MM.1S (cell line): ENCODE measurements around the gene SLC25A1.

Experiments used
- DNase-seq: peaks from one replicate; pipeline ENCODE4 v3.0.0-alpha.2; 2015
- H2AFZ ChIP-seq: fragments of 300-600 bp; sonication (generic); 2 replicates; pipeline ENCODE4 v1.6.0; 2016; ENCODE audit warnings: antibody characterized with exemption, low read length
- H3F3A ChIP-seq: fragments of 300-600 bp; sonication (generic); 2 replicates; pipeline ENCODE4 v1.6.1; 2016; ENCODE audit warnings: mild to moderate bottlenecking, antibody characterized with exemption, low read length, moderate library complexity, mixed read lengths; ENCODE audit not compliant: insufficient read depth
- H3K27ac ChIP-seq: fragments of 300-600 bp; sonication (generic); 2 replicates; pipeline ENCODE4 v1.5.1; 2016; ENCODE audit warnings: mild to moderate bottlenecking, low read length
- H3K27me3 ChIP-seq: fragments of 300-600 bp; sonication (generic); replicated peaks from 2 replicates; pipeline ENCODE4 v1.6.0; 2016; ENCODE audit warnings: low read length; ENCODE audit not compliant: insufficient read depth
- H3K36me3 ChIP-seq: fragments of 300-600 bp; sonication (generic); replicated peaks from 2 replicates; pipeline ENCODE4 v1.6.1; 2016; ENCODE audit warnings: mild to moderate bottlenecking, low read length, mixed read lengths; ENCODE audit not compliant: insufficient read depth
- H3K4me1 ChIP-seq: fragments of 300-600 bp; sonication (generic); 2 replicates; pipeline ENCODE4 v1.6.1; 2016; ENCODE audit warnings: low read length, mixed read lengths
- H3K4me2 ChIP-seq: fragments of 300-600 bp; sonication (generic); 2 replicates; pipeline ENCODE4 v1.6.0; 2016; ENCODE audit warnings: low read depth, low read length
- H3K4me3 ChIP-seq: fragments of 300-600 bp; sonication (generic); 2 replicates; pipeline ENCODE4 v1.5.1; 2016; ENCODE audit warnings: low read length, mixed read lengths
- H3K79me2 ChIP-seq: fragments of 300-600 bp; sonication (generic); 2 replicates; pipeline ENCODE4 v1.6.1; 2016; ENCODE audit warnings: mixed run types, low read length, mixed read lengths
- H3K9ac ChIP-seq: fragments of 300-600 bp; sonication (generic); 2 replicates; pipeline ENCODE4 v1.6.1; 2016; ENCODE audit warnings: low read length, mixed read lengths
- H3K9me2 ChIP-seq: fragments of 300-600 bp; sonication (generic); replicated peaks from 2 replicates; pipeline ENCODE4 v1.6.1; 2016; ENCODE audit warnings: mild to moderate bottlenecking, low read length, mixed read lengths; ENCODE audit not compliant: insufficient read depth
- H3K9me3 ChIP-seq: fragments of 300-600 bp; sonication (generic); replicated peaks from 2 replicates; pipeline ENCODE4 v1.6.1; 2016; ENCODE audit warnings: mild to moderate bottlenecking, low read length, mixed read lengths; ENCODE audit not compliant: insufficient read depth
- H4K20me1 ChIP-seq: fragments of 300-600 bp; sonication (generic); 2 replicates; pipeline ENCODE4 v1.6.1; 2016; ENCODE audit warnings: mild to moderate bottlenecking, low read length, moderate library complexity, mixed read lengths; ENCODE audit not compliant: insufficient read depth
- EZH2 ChIP-seq: fragments of 300-600 bp; sonication (generic); optimal IDR thresholded peaks from 2 replicates; pipeline ENCODE3; 2017; ENCODE audit warnings: low read depth, mild to moderate bottlenecking, antibody characterized with exemption, low read length, mixed read lengths
- EZH2phosphoT487 ChIP-seq: fragments of 300-600 bp; sonication (generic); IDR thresholded peaks from 2 replicates; pipeline ENCODE4 v1.6.1; 2018; ENCODE audit warnings: antibody characterized with exemption, low read length
- TF ChIP-seq, protein P1 (sequence below): fragments of 300-600 bp; sonication (generic); IDR thresholded peaks from 2 replicates; pipeline ENCODE4 v1.5.1; 2016; ENCODE audit warnings: antibody characterized with exemption, low read length, mixed read lengths

Gene SLC25A1

DNA sequence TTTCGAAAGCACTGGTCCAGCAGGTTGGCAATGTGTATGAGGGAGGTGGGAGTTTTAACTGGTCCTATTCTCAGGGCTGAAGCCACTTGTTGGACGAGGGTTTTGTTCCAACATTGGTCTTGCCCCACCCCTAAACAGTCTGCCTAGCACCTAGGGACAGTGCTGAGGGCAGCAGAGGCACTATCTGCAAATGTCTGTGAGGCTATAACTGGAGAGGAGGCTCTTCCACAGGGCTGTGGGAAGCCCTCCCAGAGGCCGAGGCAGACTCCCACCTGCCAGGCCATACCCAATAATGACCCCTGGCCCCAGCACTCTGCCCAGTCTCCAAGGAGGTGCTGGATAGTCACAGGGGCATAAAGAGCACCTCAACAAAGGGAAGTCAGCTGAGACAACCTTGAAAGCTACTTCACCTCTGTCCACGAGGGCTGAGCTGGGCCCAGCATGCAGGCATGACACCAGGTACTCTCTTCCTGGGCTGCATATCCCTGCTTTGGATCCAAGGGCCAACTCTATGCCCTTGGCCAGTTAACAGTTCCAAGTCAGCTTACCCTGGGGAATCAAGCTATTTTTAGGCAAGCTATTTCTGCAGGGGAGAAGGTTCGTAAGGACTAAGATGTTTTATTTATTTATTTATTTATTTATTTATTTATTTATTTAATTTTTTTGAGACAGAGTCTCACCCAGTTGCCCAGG lies 40.2 kb upstream of the SLC25A1 start:
- H2AFZ ChIP-seq: no peak overlapping the region

DNA sequence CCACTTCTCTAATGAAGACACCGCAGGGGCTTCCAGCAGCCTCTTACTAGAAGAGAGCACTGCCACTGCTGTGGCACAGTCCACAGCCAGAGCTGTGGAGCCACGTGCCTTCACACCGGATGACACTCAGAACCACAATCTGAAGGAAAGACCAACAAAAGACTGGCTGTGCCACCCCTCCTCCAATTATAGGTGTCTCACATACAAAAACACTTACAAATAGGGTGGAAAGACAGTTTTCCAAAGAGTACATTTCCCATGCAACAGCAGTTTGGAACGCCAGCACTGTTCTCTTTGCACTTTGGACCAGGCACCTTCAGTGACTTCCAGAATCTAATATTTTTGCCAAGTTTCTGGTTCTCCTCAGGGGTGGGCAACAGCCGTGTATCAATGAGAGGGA lies 38.0 kb upstream of the SLC25A1 start:
- Histone ChIP-seq H3K36me3 (no peaks in the 10 kb centered on the region), H4K20me1 (no peaks in the 10 kb centered on the region), H3K9me3 (no peaks in the 10 kb centered on the region), H3K9ac (no peak overlapping the region), H2AFZ (no peak overlapping the region), H3F3A (no peaks in the 10 kb centered on the region), H3K4me2 (no peak overlapping the region), H3K9me2 (no peaks in the 10 kb centered on the region), H3K4me1 (no peaks in the 10 kb centered on the region), H3K4me3 (no peak overlapping the region), H3K79me2 (no peaks in the 10 kb centered on the region), H3K27ac (no peak overlapping the region), H3K27me3 (no peaks in the 10 kb centered on the region)
- TF ChIP-seq EZH2 (no peak), EZH2phosphoT487 (no peak)
- TF ChIP-seq, protein P1, sequence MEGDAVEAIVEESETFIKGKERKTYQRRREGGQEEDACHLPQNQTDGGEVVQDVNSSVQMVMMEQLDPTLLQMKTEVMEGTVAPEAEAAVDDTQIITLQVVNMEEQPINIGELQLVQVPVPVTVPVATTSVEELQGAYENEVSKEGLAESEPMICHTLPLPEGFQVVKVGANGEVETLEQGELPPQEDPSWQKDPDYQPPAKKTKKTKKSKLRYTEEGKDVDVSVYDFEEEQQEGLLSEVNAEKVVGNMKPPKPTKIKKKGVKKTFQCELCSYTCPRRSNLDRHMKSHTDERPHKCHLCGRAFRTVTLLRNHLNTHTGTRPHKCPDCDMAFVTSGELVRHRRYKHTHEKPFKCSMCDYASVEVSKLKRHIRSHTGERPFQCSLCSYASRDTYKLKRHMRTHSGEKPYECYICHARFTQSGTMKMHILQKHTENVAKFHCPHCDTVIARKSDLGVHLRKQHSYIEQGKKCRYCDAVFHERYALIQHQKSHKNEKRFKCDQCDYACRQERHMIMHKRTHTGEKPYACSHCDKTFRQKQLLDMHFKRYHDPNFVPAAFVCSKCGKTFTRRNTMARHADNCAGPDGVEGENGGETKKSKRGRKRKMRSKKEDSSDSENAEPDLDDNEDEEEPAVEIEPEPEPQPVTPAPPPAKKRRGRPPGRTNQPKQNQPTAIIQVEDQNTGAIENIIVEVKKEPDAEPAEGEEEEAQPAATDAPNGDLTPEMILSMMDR: no peak
- DNase-seq: no peak

More for the DNA sequence above, 40.2 kb upstream of the SLC25A1 start:
- Histone ChIP-seq H3K27me3 (no peaks in the 10 kb centered on the region), H3K4me1 (no peaks in the 10 kb centered on the region), H4K20me1 (no peaks in the 10 kb centered on the region), H3F3A (no peaks in the 10 kb centered on the region), H3K9me3 (no peaks in the 10 kb centered on the region), H3K4me3 (no peak overlapping the region), H3K9me2 (no peaks in the 10 kb centered on the region), H3K4me2 (no peak overlapping the region), H3K9ac (no peak overlapping the region), H3K27ac (no peak overlapping the region), H3K36me3 (no peaks in the 10 kb centered on the region), H3K79me2 (no peaks in the 10 kb centered on the region)
- no peak for DNase-seq
- TF ChIP-seq, protein P1: no peak
- no peak for TF ChIP-seq EZH2phosphoT487
- no peak for TF ChIP-seq EZH2

DNA sequence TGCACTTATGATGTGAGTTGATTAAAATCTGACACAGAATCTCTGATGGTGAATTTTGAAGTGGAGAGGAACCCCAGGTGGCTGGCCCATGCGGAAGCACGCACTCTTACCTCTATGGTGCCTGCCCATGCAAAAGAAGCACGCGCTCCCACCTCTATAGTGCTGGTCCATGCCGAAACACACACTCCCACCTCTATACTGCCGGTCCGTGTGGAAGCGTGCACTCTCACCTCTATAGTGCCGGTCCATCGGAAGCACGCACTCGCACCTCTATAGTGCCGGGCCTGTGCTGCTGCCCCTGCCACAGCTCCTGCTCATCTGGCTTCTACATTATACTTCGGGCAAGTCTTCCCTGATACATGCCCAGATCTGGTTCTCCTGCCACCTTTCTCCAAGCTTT lies 36.8 kb upstream of the SLC25A1 start:
- no peaks in the 10 kb centered on the region for H3F3A ChIP-seq
- no peaks in the 10 kb centered on the region for H3K27me3 ChIP-seq
- no peak overlapping the region for H3K4me2 ChIP-seq
- no peaks in the 10 kb centered on the region for H3K36me3 ChIP-seq
- no peak overlapping the region for H3K4me3 ChIP-seq
- H3K9me2 ChIP-seq: no peaks in the 10 kb centered on the region
- no peak overlapping the region for H3K27ac ChIP-seq
- no peaks in the 10 kb centered on the region for H3K9me3 ChIP-seq
- H3K79me2 ChIP-seq: no peaks in the 10 kb centered on the region
- TF ChIP-seq EZH2: no peak
- H2AFZ ChIP-seq: no peak overlapping the region
- no peak overlapping the region for H3K9ac ChIP-seq
- DNase-seq: no peak
- no peaks in the 10 kb centered on the region for H3K4me1 ChIP-seq
- no peaks in the 10 kb centered on the region for H4K20me1 ChIP-seq

DNA sequence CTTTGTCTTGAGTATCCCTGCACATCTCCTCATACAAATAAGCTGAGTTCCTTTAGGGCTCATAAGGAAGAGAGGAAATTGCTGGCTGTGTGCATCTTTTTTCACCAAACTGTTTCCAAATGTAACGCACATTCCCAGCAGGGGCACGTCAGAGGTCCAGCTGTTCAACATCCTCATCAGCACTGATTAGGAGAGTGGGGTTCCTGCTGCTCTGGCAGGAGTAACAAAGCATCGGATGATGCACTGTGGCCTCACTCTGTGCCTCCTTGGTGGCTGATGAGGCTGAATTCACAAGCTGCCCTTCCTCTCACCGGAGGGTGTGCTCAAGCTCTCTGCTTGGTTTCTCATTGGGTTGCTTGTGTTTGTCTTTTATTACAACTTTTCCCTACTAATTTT lies 35.5 kb upstream of the SLC25A1 start:
- no peak overlapping the region for H2AFZ ChIP-seq
- H3K9ac ChIP-seq: no peak overlapping the region
- no peaks in the 10 kb centered on the region for H3K27me3 ChIP-seq
- TF ChIP-seq, protein P1: no peak
- TF ChIP-seq EZH2phosphoT487 (no peak), EZH2 (no peak)
- H3K4me1 ChIP-seq: no peaks in the 10 kb centered on the region
- H3K4me2 ChIP-seq: no peak overlapping the region
- H3K4me3 ChIP-seq: no peak overlapping the region
- H3F3A ChIP-seq: no peaks in the 10 kb centered on the region
- H3K36me3 ChIP-seq: no peaks in the 10 kb centered on the region
- no peaks in the 10 kb centered on the region for H4K20me1 ChIP-seq
- no peaks in the 10 kb centered on the region for H3K9me2 ChIP-seq
- DNase-seq: no peak
- no peaks in the 10 kb centered on the region for H3K9me3 ChIP-seq
- H3K27ac ChIP-seq: no peak overlapping the region
- no peaks in the 10 kb centered on the region for H3K79me2 ChIP-seq
